ENCODE measurements around the gene DCBLD1. TPM values are rescaled to one million over a fixed set of nuclear protein-coding genes. Genes with fewer than 3 reads are reported as not detected.

Gene DCBLD1
- total RNA-seq, 4 donors from 2014 or later = 13.5 to 25.9 (median 21.2) TPM

GRCh38 chr6:117503211-117503610 is 20.7 kb downstream of the DCBLD1 start:
- WGBS, 2 donors = 76 to 83% methylated on average over 2 of the region's 2 CpGs

DNA sequence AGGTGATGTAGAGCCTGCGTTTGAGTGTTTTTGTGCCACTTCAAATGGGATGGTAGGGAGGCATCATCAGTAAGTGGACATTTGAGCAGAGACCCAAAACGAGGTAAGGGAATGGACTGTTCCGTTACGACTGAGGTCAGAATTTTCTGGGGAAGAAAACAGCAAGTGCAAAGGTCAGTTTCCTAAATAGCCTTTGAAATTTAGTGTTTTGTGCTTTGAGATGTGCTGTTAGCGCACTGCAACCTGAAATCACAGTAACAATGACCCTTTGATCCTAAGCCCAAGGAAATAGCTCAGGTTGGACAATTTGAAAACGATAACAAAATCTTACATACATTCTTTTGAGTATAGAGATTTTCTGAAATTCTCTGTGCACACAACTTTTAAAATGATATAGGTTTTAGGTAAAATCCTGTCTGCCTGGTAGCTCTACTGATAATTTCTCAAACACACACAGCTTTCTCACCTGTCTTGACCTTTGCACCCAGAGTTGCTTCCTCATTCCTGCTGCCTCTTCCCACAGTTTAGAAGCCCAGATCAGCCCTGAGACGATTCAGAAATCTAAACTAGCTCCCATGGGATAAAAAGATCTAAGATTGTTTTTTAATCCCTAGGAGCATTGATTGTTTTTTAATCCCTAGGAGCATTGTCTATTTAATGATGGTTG is 22.1 kb downstream of the DCBLD1 start:
- Histone ChIP-seq H3K36me3 (no peaks in the 10 kb centered on the region), H3K9me3 (no peaks in the 10 kb centered on the region), H3K27ac (no peak overlapping the region), H3K27me3 (no peaks in the 10 kb centered on the region), H3K4me3 (replicated peaks in 1 of 3) (no peak overlapping the region), H3K4me1 (peaks cover 0 to 9% of the 10 kb centered on the region in 2 donors)
- 78 to 86% methylated on average over 7 of the region's 7 CpGs for WGBS, 2 donors
- DNase-seq = no peak
- TF ChIP-seq, protein P1, sequence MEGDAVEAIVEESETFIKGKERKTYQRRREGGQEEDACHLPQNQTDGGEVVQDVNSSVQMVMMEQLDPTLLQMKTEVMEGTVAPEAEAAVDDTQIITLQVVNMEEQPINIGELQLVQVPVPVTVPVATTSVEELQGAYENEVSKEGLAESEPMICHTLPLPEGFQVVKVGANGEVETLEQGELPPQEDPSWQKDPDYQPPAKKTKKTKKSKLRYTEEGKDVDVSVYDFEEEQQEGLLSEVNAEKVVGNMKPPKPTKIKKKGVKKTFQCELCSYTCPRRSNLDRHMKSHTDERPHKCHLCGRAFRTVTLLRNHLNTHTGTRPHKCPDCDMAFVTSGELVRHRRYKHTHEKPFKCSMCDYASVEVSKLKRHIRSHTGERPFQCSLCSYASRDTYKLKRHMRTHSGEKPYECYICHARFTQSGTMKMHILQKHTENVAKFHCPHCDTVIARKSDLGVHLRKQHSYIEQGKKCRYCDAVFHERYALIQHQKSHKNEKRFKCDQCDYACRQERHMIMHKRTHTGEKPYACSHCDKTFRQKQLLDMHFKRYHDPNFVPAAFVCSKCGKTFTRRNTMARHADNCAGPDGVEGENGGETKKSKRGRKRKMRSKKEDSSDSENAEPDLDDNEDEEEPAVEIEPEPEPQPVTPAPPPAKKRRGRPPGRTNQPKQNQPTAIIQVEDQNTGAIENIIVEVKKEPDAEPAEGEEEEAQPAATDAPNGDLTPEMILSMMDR (IDR thresholded peaks at IDR 0.05) = no peak
- no peak for TF ChIP-seq POLR2A (IDR thresholded peaks at IDR 0.05)
- intact Hi-C loops (cut with DNase I) = no loop called here

More at GRCh38 chr6:117503211-117503610, 20.7 kb downstream of the DCBLD1 start:
- Histone ChIP-seq H3K27ac (no peak overlapping the region), H3K27me3 (no peaks in the 10 kb centered on the region), H3K36me3 (no peaks in the 10 kb centered on the region), H3K9me3 (no peaks in the 10 kb centered on the region), H3K4me1 (peaks cover 0 to 7% of the 10 kb centered on the region in 2 donors), H3K4me3 (replicated peaks in 1 of 3) (no peak overlapping the region)
- DNase-seq = no peak
- no peak for TF ChIP-seq POLR2A (IDR thresholded peaks at IDR 0.05)
- TF ChIP-seq, protein P1 (IDR thresholded peaks at IDR 0.05) = no peak
- intact Hi-C loops (cut with DNase I) = no loop called here

DNA sequence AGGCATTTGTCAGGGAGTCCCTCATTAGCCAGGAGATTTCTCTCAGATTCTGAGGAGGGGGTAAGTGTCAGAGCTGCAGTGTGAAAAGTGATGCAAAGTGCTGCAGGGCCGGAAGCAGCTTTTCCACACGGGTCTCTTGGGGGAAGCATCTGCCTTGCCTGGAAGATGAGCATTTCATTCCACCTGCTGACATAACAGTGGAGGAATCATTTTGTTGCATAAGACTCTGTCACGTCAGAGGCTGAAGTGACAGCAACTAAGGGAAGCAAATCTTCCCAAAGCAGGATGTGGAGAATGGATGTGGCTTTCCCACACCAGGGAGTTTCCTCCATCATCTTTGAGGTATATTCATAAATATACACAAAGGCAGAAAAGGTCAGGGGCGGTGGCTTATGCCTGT is 22.8 kb downstream of the DCBLD1 start:
- WGBS, 2 donors = 75 to 80% methylated on average over 4 of the region's 4 CpGs
- intact Hi-C loops (cut with DNase I) = no loop called here
- TF ChIP-seq, protein P1 (IDR thresholded peaks at IDR 0.05) = no peak
- TF ChIP-seq POLR2A (IDR thresholded peaks at IDR 0.05) = no peak

GRCh38 chr6:117506180-117506835 is 23.8 kb downstream of the DCBLD1 start:
- no peak for DNase-seq
- WGBS, 2 donors = 87 to 94% methylated on average over 3 of the region's 3 CpGs
- intact Hi-C loops (cut with DNase I) = no loop called here
- no peak overlapping the region for H3K4me3 ChIP-seq (replicated peaks in 1 of 3)
- H3K4me1 ChIP-seq = peaks cover 0 to 10% of the 10 kb centered on the region in 2 donors
- no peak for TF ChIP-seq POLR2A (IDR thresholded peaks at IDR 0.05)
- TF ChIP-seq, protein P1 (IDR thresholded peaks at IDR 0.05) = no peak
- H3K27me3 ChIP-seq = no peaks in the 10 kb centered on the region
- H3K27ac ChIP-seq = no peak overlapping the region
- no peaks in the 10 kb centered on the region for H3K36me3 ChIP-seq
- no peaks in the 10 kb centered on the region for H3K9me3 ChIP-seq

More for the DNA sequence above, 22.8 kb downstream of the DCBLD1 start:
- Histone ChIP-seq H3K36me3 (no peaks in the 10 kb centered on the region), H3K27ac (no peak overlapping the region), H3K4me3 (replicated peaks in 1 of 3) (no peak overlapping the region), H3K27me3 (no peaks in the 10 kb centered on the region), H3K9me3 (no peaks in the 10 kb centered on the region), H3K4me1 (peaks cover 0 to 10% of the 10 kb centered on the region in 2 donors)
- no peak for DNase-seq

GRCh38 chr6:117506907-117507306 is 24.4 kb downstream of the DCBLD1 start:
- Histone ChIP-seq H3K36me3 (no peaks in the 10 kb centered on the region), H3K27me3 (no peaks in the 10 kb centered on the region), H3K9me3 (no peaks in the 10 kb centered on the region), H3K4me1 (peaks cover 0 to 10% of the 10 kb centered on the region in 2 donors), H3K27ac (no peak overlapping the region), H3K4me3 (replicated peaks in 1 of 3) (no peak overlapping the region)
- DNase-seq = no peak
- no peak for TF ChIP-seq POLR2A (IDR thresholded peaks at IDR 0.05)
- TF ChIP-seq, protein P1 (IDR thresholded peaks at IDR 0.05) = no peak
- intact Hi-C loops (cut with DNase I) = no loop called here
- 69 to 85% methylated on average over 2 of the region's 2 CpGs for WGBS, 2 donors

All from thyroid gland (tissue), 4 donors.